Fibroblast of lung (primary cell): ENCODE results near the gene CABP7. TPM values are rescaled to one million over a fixed set of nuclear protein-coding genes. Genes with fewer than 3 reads are reported as not detected.

Source experiments
- DNase-seq, 2 donors: peaks; one replicate each; pipeline versions ENCODE4 v3.0.0 to v3.0.0-alpha.2; 2010; ENCODE audit warnings: low read depth in 2 of 2
- H2AFZ ChIP-seq: 2 replicates; pipeline ENCODE4 v1.5.1; 2012; ENCODE audit warnings: low read length, control low read depth, inconsistent platforms
- H3K27ac ChIP-seq: 2 replicates; pipeline ENCODE4 v1.5.1; 2011; ENCODE audit warnings: low read length, control low read depth; ENCODE audit not compliant: insufficient read depth
- H3K27me3 ChIP-seq: 2 replicates; pipeline ENCODE4 v1.5.1; 2011; ENCODE audit warnings: mild to moderate bottlenecking, low read length; ENCODE audit not compliant: control insufficient read depth, insufficient read depth
- H3K36me3 ChIP-seq: 2 replicates; pipeline ENCODE4 v1.5.1; 2011; ENCODE audit warnings: low read length; ENCODE audit not compliant: control insufficient read depth, insufficient read depth
- H3K4me1 ChIP-seq: 2 replicates; pipeline ENCODE4 v1.5.1; 2011; ENCODE audit warnings: low read length; ENCODE audit not compliant: control insufficient read depth, insufficient read depth; ENCODE audit errors: extremely low read depth
- H3K4me2 ChIP-seq: 2 replicates; pipeline ENCODE4 v1.5.1; 2011; ENCODE audit warnings: low read length, control low read depth; ENCODE audit not compliant: insufficient read depth; ENCODE audit errors: extremely low read depth
- H3K4me3 ChIP-seq, 4 experiments: fragments of 200-600 bp in 1 of 4; sonication (generic) in 1 of 4; replicated peaks in 1 of 4; 2 replicates each; pipeline ENCODE4 v1.5.1; 2011 to 2016; ENCODE audit warnings: low read length in 4 of 4, low read depth in 3 of 4, mild to moderate bottlenecking in 3 of 4, control low read depth in 2 of 4, inconsistent platforms in 1 of 4, mixed read lengths in 1 of 4; ENCODE audit not compliant: insufficient read depth in 1 of 4; ENCODE audit errors: control extremely low read depth in 1 of 4
- H3K79me2 ChIP-seq: 2 replicates; pipeline ENCODE4 v1.5.1; 2012; ENCODE audit warnings: mild to moderate bottlenecking, low read length, inconsistent platforms; ENCODE audit not compliant: control insufficient read depth, insufficient read depth
- H3K9ac ChIP-seq: 2 replicates; pipeline ENCODE4 v1.5.1; 2011; ENCODE audit warnings: mild to moderate bottlenecking, low read length, control low read depth; ENCODE audit not compliant: insufficient read depth
- H3K9me3 ChIP-seq: 2 replicates; pipeline ENCODE4 v1.5.1; 2012; ENCODE audit warnings: low read depth, low read length; ENCODE audit not compliant: control insufficient read depth, insufficient read depth
- H4K20me1 ChIP-seq: 2 replicates; pipeline ENCODE4 v1.5.1; 2011; ENCODE audit warnings: low read length; ENCODE audit not compliant: control insufficient read depth, insufficient read depth; ENCODE audit errors: extremely low read depth
- EZH2 ChIP-seq: IDR thresholded peaks from 2 replicates; pipeline ENCODE4 v1.5.1; 2012; ENCODE audit warnings: low read length, control low read depth, mild to moderate bottlenecking; ENCODE audit errors: missing control alignments
- polyA plus RNA-seq, 2 donors: library from polyadenylated mRNA; depleted of rRNA in 1 of 2; stranded (reverse) in 1 of 2; unstranded in 1 of 2; fragments of >200 nt; gene quantifications; 2 replicates each; pipeline ENCODE4 v1.2.1, GENCODE V29; 2011 to 2012; ENCODE audit warnings: missing spikeins in 1 of 2
- total RNA-seq: library from RNA; depleted of rRNA; stranded (reverse); fragments of >200 nt; gene quantifications from 2 replicates; pipeline ENCODE4 v1.2.1, GENCODE V29; 2014
- TF ChIP-seq, protein P1 (sequence below), 2 donors: IDR thresholded peaks in 1 of 2; conservative IDR thresholded peaks in 1 of 2; 1 replicate in 1 of 2; 2 replicates in 1 of 2; pipeline ENCODE4 v1.5.1; 2011 to 2012; ENCODE audit warnings: low read length in 2 of 2, control low read depth in 1 of 2, inconsistent platforms in 1 of 2, low read depth in 1 of 2, mild to moderate bottlenecking in 1 of 2

The CABP7 gene
- total and polyA plus RNA-seq, 2 donors (not counting 1 experiment from before 2014, with no cell fraction given), result not detected

- Histone ChIP-seq H3K27ac (no peak overlapping the region), H3K9ac (no peak overlapping the region), H3K36me3 (peaks cover 19% of the 10 kb centered on the region), H3K4me1 (no peaks in the 10 kb centered on the region), H4K20me1 (no peaks in the 10 kb centered on the region), H3K4me3 (no peak overlapping the region), H3K9me3 (no peaks in the 10 kb centered on the region), H2AFZ (no peak overlapping the region), H3K79me2 (no peaks in the 10 kb centered on the region), H3K27me3 (no peaks in the 10 kb centered on the region), H3K4me2 (no peak overlapping the region)
- DNase-seq, result no peak
- TF ChIP-seq, protein P1, sequence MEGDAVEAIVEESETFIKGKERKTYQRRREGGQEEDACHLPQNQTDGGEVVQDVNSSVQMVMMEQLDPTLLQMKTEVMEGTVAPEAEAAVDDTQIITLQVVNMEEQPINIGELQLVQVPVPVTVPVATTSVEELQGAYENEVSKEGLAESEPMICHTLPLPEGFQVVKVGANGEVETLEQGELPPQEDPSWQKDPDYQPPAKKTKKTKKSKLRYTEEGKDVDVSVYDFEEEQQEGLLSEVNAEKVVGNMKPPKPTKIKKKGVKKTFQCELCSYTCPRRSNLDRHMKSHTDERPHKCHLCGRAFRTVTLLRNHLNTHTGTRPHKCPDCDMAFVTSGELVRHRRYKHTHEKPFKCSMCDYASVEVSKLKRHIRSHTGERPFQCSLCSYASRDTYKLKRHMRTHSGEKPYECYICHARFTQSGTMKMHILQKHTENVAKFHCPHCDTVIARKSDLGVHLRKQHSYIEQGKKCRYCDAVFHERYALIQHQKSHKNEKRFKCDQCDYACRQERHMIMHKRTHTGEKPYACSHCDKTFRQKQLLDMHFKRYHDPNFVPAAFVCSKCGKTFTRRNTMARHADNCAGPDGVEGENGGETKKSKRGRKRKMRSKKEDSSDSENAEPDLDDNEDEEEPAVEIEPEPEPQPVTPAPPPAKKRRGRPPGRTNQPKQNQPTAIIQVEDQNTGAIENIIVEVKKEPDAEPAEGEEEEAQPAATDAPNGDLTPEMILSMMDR (conservative IDR thresholded peaks at IDR 0.05 in 1 of 2, IDR thresholded peaks at IDR 0.05 in 1 of 2; ENCODE audit: low read depth in 1 of 2, low read length in 2 of 2), result no peak
- TF ChIP-seq EZH2, result no peak
These were observed 35.6 kb upstream of the CABP7 start for GRCh38 chr22:29684244-29684643.

- Histone ChIP-seq H3K4me1 (no peaks in the 10 kb centered on the region), H3K27ac (no peak overlapping the region), H3K9me3 (no peaks in the 10 kb centered on the region), H4K20me1 (no peaks in the 10 kb centered on the region), H3K4me2 (no peak overlapping the region), H3K27me3 (no peaks in the 10 kb centered on the region), H3K9ac (no peak overlapping the region), H3K79me2 (no peaks in the 10 kb centered on the region), H3K4me3 (no peak overlapping the region), H2AFZ (no peak overlapping the region), H3K36me3 (peaks cover 12% of the 10 kb centered on the region)
- no peak for TF ChIP-seq EZH2
- TF ChIP-seq, protein P1 (conservative IDR thresholded peaks at IDR 0.05 in 1 of 2, IDR thresholded peaks at IDR 0.05 in 1 of 2; ENCODE audit: low read depth in 1 of 2, low read length in 2 of 2), result no peak
- DNase-seq, result no peak
These were observed 30.5 kb upstream of the CABP7 start for GRCh38 chr22:29689206-29689879.

DNA sequence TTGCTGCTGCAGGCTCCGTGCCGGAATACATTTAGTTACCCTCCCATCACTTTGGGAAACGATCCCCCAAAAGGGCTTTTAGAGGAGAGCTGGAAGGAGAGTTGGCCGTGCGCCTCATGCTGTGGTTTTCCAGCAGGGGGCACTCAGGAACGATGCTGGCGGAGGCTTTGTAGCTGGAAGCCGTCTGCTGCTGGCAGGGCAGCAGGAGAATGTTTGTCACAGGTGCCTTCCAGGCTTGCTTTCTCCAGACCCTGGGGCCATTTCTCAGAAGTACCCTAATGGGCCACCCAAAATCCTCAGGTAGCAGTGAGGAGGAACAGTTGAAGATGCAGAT is 30.0 kb upstream of the CABP7 start:
- Histone ChIP-seq H4K20me1 (no peaks in the 10 kb centered on the region), H3K27me3 (no peaks in the 10 kb centered on the region)
- DNase-seq, result peak; percentile 46 to 58

More for the DNA sequence above, 30.0 kb upstream of the CABP7 start:
- no peaks in the 10 kb centered on the region for H3K9me3 ChIP-seq
- peaks cover 9% of the 10 kb centered on the region for H3K36me3 ChIP-seq
- H3K4me2 ChIP-seq, result no peak overlapping the region
- H3K4me1 ChIP-seq, result no peaks in the 10 kb centered on the region
- H3K9ac ChIP-seq, result no peak overlapping the region
- H3K79me2 ChIP-seq, result no peaks in the 10 kb centered on the region
- H3K27ac ChIP-seq, result no peak overlapping the region
- no peak overlapping the region for H3K4me3 ChIP-seq
- TF ChIP-seq, protein P1 (conservative IDR thresholded peaks at IDR 0.05 in 1 of 2, IDR thresholded peaks at IDR 0.05 in 1 of 2; ENCODE audit: low read depth in 1 of 2, low read length in 2 of 2), result peak; percentile 66 to 87
- TF ChIP-seq EZH2, result no peak
- H2AFZ ChIP-seq, result no peak overlapping the region
